B cell (primary cell): ENCODE results near the gene TSPAN8. TPM values are rescaled to one million over a fixed set of nuclear protein-coding genes. Genes with fewer than 3 reads are reported as not detected.

Source experiments
- ATAC-seq: fragments of 200-7000 bp; cut with Tn5 transposase; one replicate; pipeline ENCODE4 v1.10.0; 2021; ENCODE audit warnings: low read depth, mild to moderate bottlenecking, moderate number of reproducible peaks, moderate library complexity
- CTCF ChIA-PET: fragments of 350-600 bp; sonication (Branson Sonifier 250); formaldehyde crosslinking; loops from one replicate; lab custom pipeline; 2021; ENCODE audit warnings: antibody characterized with exemption, inconsistent platforms; lab: Charles Lee
- POLR2A ChIA-PET: fragments of 350-600 bp; sonication (Branson Sonifier 250); formaldehyde crosslinking; loops from one replicate; lab custom pipeline; 2021; ENCODE audit warnings: antibody characterized with exemption; lab: Charles Lee
- DNase-seq: peaks from one replicate; pipeline ENCODE4 v3.0.0; 2013
- H2AFZ ChIP-seq: 2 replicates; pipeline ENCODE4 v1.6.1; 2012; ENCODE audit warnings: mild to moderate bottlenecking, low read depth, low read length; ENCODE audit not compliant: insufficient read depth, poor library complexity, severe bottlenecking
- H3K27ac ChIP-seq, 2 donors: 1 replicate in 1 of 2; 2 replicates in 1 of 2; pipeline ENCODE4 v1.5.1; 2012 to 2013; ENCODE audit warnings: low read length in 2 of 2, mild to moderate bottlenecking in 2 of 2, moderate library complexity in 1 of 2
- H3K27me3 ChIP-seq, 4 experiments: fragments of 200-600 bp in 1 of 4; sonication (generic) in 1 of 4; replicated peaks in 1 of 4; 1 replicate in 2 of 4; 2 replicates in 2 of 4; pipeline versions ENCODE4 v1.6.1 to v1.7.0; 2013 to 2016; ENCODE audit warnings: low read length in 3 of 4, mild to moderate bottlenecking in 2 of 4, mixed read lengths in 1 of 4, moderate library complexity in 1 of 4; ENCODE audit not compliant: insufficient read depth in 4 of 4, control insufficient read depth in 3 of 4; ENCODE audit errors: control extremely low read depth in 1 of 4
- H3K36me3 ChIP-seq, 2 experiments: replicated peaks in 1 of 2; 1 replicate in 1 of 2; 2 replicates in 1 of 2; pipeline versions ENCODE4 v1.6.1 to v1.7.1; 2013; ENCODE audit warnings: low read length in 1 of 2; ENCODE audit not compliant: insufficient read depth in 2 of 2, control insufficient read depth in 1 of 2; ENCODE audit errors: control extremely low read depth in 1 of 2, extremely low read depth in 1 of 2
- H3K4me1 ChIP-seq, 2 donors: fragments of 200-600 bp in 1 of 2; sonication (generic) in 1 of 2; 1 replicate in 1 of 2; 2 replicates in 1 of 2; pipeline versions ENCODE4 v1.5.1 to v1.6.1; 2013 to 2017; ENCODE audit warnings: low read length in 2 of 2; ENCODE audit not compliant: control insufficient read depth in 2 of 2, insufficient read depth in 2 of 2
- H3K4me2 ChIP-seq: replicated peaks from 2 replicates; pipeline ENCODE3; 2012; ENCODE audit warnings: mild to moderate bottlenecking, low read depth, low read length; ENCODE audit not compliant: poor library complexity, severe bottlenecking
- H3K4me3 ChIP-seq, 5 experiments: fragments of 200-600 bp in 1 of 5; sonication (generic) in 1 of 5; 1 replicate in 3 of 5; 2 replicates in 2 of 5; pipeline versions ENCODE4 v1.5.1 to v1.7.0; 2011 to 2016; ENCODE audit warnings: low read length in 4 of 5, mild to moderate bottlenecking in 4 of 5, low read depth in 2 of 5, control low read depth in 1 of 5, moderate library complexity in 1 of 5; ENCODE audit not compliant: insufficient read depth in 1 of 5; ENCODE audit errors: control extremely low read depth in 1 of 5, extremely low read depth in 1 of 5
- H3K79me2 ChIP-seq: fragments of 200-600 bp; sonication (generic); one replicate; pipeline ENCODE4 v1.6.0; 2016; ENCODE audit warnings: low read length; ENCODE audit not compliant: control insufficient read depth, insufficient read depth
- H3K9ac ChIP-seq: fragments of 200-600 bp; sonication (generic); 2 replicates; pipeline ENCODE4 v1.6.1; 2017; ENCODE audit warnings: mild to moderate bottlenecking, low read length, moderate library complexity
- H3K9me3 ChIP-seq, 3 donors: one replicate each; pipeline versions ENCODE4 v1.6.1 to v1.7.1; 2013; ENCODE audit warnings: low read length in 2 of 3; ENCODE audit not compliant: control insufficient read depth in 2 of 3, insufficient read depth in 1 of 3; ENCODE audit errors: control extremely low read depth in 1 of 3
- H4K20me1 ChIP-seq: 2 replicates; pipeline ENCODE4 v1.6.0; 2012; ENCODE audit warnings: mild to moderate bottlenecking, low read length; ENCODE audit not compliant: insufficient read depth, control insufficient read depth, poor library complexity, severe bottlenecking
- H3K27ac Mint-ChIP-seq: one replicate; pipeline ENCODE4 v1.8.0; 2021; ENCODE audit warnings: mixed read lengths
- H3K27me3 Mint-ChIP-seq: one replicate; pipeline ENCODE4 v1.8.0; 2021; ENCODE audit warnings: mixed read lengths
- H3K4me1 Mint-ChIP-seq: one replicate; pipeline ENCODE4 v1.8.0; 2021; ENCODE audit warnings: mixed read lengths
- H3K4me3 Mint-ChIP-seq: one replicate; pipeline ENCODE4 v1.8.0; 2021; ENCODE audit warnings: mixed read lengths
- H3K9me3 Mint-ChIP-seq: one replicate; pipeline ENCODE4 v1.8.0; 2022; ENCODE audit warnings: mixed read lengths; ENCODE audit not compliant: insufficient read depth
- EZH2 ChIP-seq: IDR thresholded peaks from 2 replicates; pipeline ENCODE4 v1.6.1; 2012; ENCODE audit warnings: borderline replicate concordance, low read depth, mild to moderate bottlenecking, moderate library complexity, low read length; ENCODE audit not compliant: insufficient read depth, poor library complexity, severe bottlenecking
- WGBS: methylation state at CpG from one replicate; pipeline ENCODE4 v1.1.5; 2013; ENCODE audit warnings: missing lambda C conversion rate; ENCODE audit not compliant: insufficient coverage; 5-methylcytosine and 5-hydroxymethylcytosine counted together
- intact Hi-C: fragments of 100-400 bp; cut with micrococcal nuclease; formaldehyde crosslinking; loops from one replicate; pipeline ENCODE4 v1.10.0; 2022
- polyA plus RNA-seq: library from polyadenylated mRNA; depleted of rRNA; stranded (reverse); fragments of >200 nt; gene quantifications from 2 replicates; pipeline ENCODE4 v1.2.3, GENCODE V29; 2012
- total RNA-seq, 2 donors: library from RNA; stranded (reverse); fragments of 120-200 nt in 1 of 2; gene quantifications; 1 replicate in 1 of 2; 2 replicates in 1 of 2; pipeline versions ENCODE4 v1.2.3 to v1.2.4, GENCODE V29; 2013 to 2022
- TF ChIP-seq, protein P1 (sequence below): fragments of 200-600 bp; IDR thresholded peaks from one replicate; pipeline ENCODE4 v1.8.0; 2022; ENCODE audit warnings: antibody characterized with exemption, mild to moderate bottlenecking

TSPAN8 gene
- total and polyA plus RNA-seq, 2 donors (not counting 1 experiment from before 2014, with no cell fraction given), result not detected

DNA sequence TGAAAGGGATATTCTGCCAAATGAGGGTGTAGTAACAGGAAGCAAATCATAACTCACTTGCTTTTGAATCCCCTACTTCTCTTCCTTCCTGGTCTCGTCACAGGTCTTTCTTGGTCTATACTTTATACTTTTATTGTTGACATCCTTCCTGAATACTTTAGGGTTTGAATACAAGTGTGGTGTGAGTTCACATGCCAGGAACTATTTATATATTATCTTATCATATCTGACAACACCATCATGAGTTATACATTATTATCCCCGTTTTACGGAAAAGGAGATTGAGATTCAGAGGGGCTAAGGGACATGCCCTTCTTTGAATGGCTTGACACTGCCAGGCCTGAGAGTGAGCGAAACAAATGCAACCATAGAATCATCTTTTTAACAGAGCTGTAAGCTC lies 33.0 kb upstream of the TSPAN8 start:
- H3K36me3 ChIP-seq, result no peaks in the 10 kb centered on the region
- no peak for TF ChIP-seq EZH2
- TF ChIP-seq, protein P1, sequence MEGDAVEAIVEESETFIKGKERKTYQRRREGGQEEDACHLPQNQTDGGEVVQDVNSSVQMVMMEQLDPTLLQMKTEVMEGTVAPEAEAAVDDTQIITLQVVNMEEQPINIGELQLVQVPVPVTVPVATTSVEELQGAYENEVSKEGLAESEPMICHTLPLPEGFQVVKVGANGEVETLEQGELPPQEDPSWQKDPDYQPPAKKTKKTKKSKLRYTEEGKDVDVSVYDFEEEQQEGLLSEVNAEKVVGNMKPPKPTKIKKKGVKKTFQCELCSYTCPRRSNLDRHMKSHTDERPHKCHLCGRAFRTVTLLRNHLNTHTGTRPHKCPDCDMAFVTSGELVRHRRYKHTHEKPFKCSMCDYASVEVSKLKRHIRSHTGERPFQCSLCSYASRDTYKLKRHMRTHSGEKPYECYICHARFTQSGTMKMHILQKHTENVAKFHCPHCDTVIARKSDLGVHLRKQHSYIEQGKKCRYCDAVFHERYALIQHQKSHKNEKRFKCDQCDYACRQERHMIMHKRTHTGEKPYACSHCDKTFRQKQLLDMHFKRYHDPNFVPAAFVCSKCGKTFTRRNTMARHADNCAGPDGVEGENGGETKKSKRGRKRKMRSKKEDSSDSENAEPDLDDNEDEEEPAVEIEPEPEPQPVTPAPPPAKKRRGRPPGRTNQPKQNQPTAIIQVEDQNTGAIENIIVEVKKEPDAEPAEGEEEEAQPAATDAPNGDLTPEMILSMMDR, result no peak
- H3K79me2 ChIP-seq, result no peaks in the 10 kb centered on the region
- H3K4me2 ChIP-seq, result no peak overlapping the region
- Mint-ChIP-seq H3K4me1 (no peaks in the 10 kb centered on the region), H3K9me3 (no peaks in the 10 kb centered on the region), H3K4me3 (no peak overlapping the region), H3K27ac (no peak overlapping the region), H3K27me3 (no peaks in the 10 kb centered on the region)
- H3K9ac ChIP-seq, result no peak overlapping the region
- no peak overlapping the region for H2AFZ ChIP-seq
- CTCF ChIA-PET, result no interaction called here
- WGBS, result 80% methylated on average over 1 of the region's 4 CpGs
- H3K4me3 ChIP-seq, result no peak overlapping the region
- ATAC-seq, result no peak
- no peaks in the 10 kb centered on the region for H3K27me3 ChIP-seq
- POLR2A ChIA-PET, result no interaction called here
- no peak for DNase-seq
- H3K4me1 ChIP-seq, result no peaks in the 10 kb centered on the region
- peaks cover 0 to 4% (median 0%) of the 10 kb centered on the region in 3 donors for H3K9me3 ChIP-seq
- intact Hi-C loops, result no loop called here
- H3K27ac ChIP-seq, result no peak overlapping the region
- no peaks in the 10 kb centered on the region for H4K20me1 ChIP-seq

DNA sequence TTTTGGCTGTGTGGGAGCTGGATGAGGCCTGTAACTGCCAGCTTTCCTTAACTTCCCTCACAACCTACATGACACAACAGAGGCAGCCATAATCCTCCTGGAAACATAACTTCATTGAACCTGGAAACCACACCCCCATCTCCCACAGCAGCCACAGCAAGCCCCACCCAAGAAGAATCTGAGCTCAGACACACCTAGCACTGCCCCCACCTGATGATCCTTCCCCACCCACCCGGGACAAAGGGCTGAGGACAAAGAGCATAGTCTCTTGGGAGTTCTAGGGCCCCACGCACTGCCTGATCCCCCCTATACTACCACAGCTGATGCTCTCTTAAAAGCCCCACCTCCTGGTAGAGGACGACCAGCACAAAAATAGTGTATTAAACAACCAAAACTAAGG lies 29.6 kb upstream of the TSPAN8 start:
- Histone ChIP-seq H3K9ac (no peak overlapping the region), H3K9me3 (peaks cover 0 to 4% (median 0%) of the 10 kb centered on the region in 3 donors), H3K36me3 (no peaks in the 10 kb centered on the region), H3K79me2 (no peaks in the 10 kb centered on the region), H3K4me3 (no peak overlapping the region), H3K27me3 (no peaks in the 10 kb centered on the region), H3K27ac (no peak overlapping the region), H3K4me1 (no peaks in the 10 kb centered on the region), H3K4me2 (no peak overlapping the region), H2AFZ (no peak overlapping the region), H4K20me1 (no peaks in the 10 kb centered on the region)
- Mint-ChIP-seq H3K4me1 (no peaks in the 10 kb centered on the region), H3K9me3 (no peaks in the 10 kb centered on the region), H3K27me3 (no peaks in the 10 kb centered on the region), H3K27ac (no peak overlapping the region), H3K4me3 (no peak overlapping the region)
- ATAC-seq, result no peak
- intact Hi-C loops, result no loop called here
- 82% methylated on average over 3 of the region's 3 CpGs for WGBS
- ChIA-PET POLR2A (no interaction called here), CTCF (no interaction called here)
- TF ChIP-seq, protein P1, result no peak
- no peak for TF ChIP-seq EZH2
- DNase-seq, result no peak
